OCI-LY7 (cell line): ENCODE measurements around the gene DIP2C. TPM values are rescaled to one million over a fixed set of nuclear protein-coding genes. Genes with fewer than 3 reads are reported as not detected.
A peak's percentile ranks its signal among the peaks of the same experiment; 100 is the strongest.

ENCODE experiments used
- BruUV-seq: library from RNA; stranded (reverse); fragments of 400-500 nt; replicated peaks from 2 replicates; lab custom pipeline; 2021; lab: Mats Ljungman, UMichigan
- CTCF ChIA-PET: fragments of 300-600 bp; sonication (Branson Sonifier 250); formaldehyde crosslinking; loops from one replicate; lab custom pipeline; 2022; ENCODE audit warnings: antibody characterized with exemption; ENCODE audit not compliant: unreplicated experiment; lab: Charles Lee
- POLR2A ChIA-PET: fragments of 300-600 bp; sonication (Branson Sonifier 250); formaldehyde crosslinking; loops from one replicate; lab custom pipeline; 2022; ENCODE audit warnings: antibody characterized with exemption; lab: Charles Lee
- DNase-seq: peaks from one replicate; pipeline ENCODE4 v3.0.0-alpha.2; 2015; ENCODE audit warnings: low spot score
- H2AFZ ChIP-seq: fragments of 200-600 bp; sonication (generic), shearing (Covaris generic); 2 replicates; pipeline ENCODE4 v1.6.1; 2014; ENCODE audit warnings: mild to moderate bottlenecking, antibody characterized with exemption, low read length, moderate library complexity
- H3K27ac ChIP-seq: fragments of 200-600 bp; sonication (generic); 2 replicates; pipeline ENCODE4 v1.5.1; 2014; ENCODE audit warnings: mixed run types, low read depth, mild to moderate bottlenecking, moderate library complexity, low read length, inconsistent platforms; ENCODE audit not compliant: poor library complexity, severe bottlenecking
- H3K36me3 ChIP-seq: fragments of 200-600 bp; sonication (generic); 2 replicates; pipeline ENCODE4 v1.6.1; 2014; ENCODE audit warnings: mild to moderate bottlenecking, antibody characterized with exemption, low read length, moderate library complexity, mixed read lengths; ENCODE audit not compliant: insufficient read depth
- H3K4me1 ChIP-seq: fragments of 200-600 bp; sonication (generic); 2 replicates; pipeline ENCODE4 v1.5.1; 2014; ENCODE audit warnings: mild to moderate bottlenecking, low read length; ENCODE audit not compliant: insufficient read depth, poor library complexity, severe bottlenecking
- H3K4me2 ChIP-seq: fragments of 200-600 bp; sonication (generic); 2 replicates; pipeline ENCODE4 v1.6.1; 2014; ENCODE audit warnings: mild to moderate bottlenecking, low read length
- H3K4me3 ChIP-seq: fragments of 200-600 bp; sonication (generic); 2 replicates; pipeline ENCODE4 v1.5.1; 2014; ENCODE audit warnings: mild to moderate bottlenecking, low read depth, low read length; ENCODE audit not compliant: poor library complexity, severe bottlenecking
- H3K79me2 ChIP-seq: fragments of 200-600 bp; sonication (generic); 2 replicates; pipeline ENCODE4 v1.6.1; 2016; ENCODE audit warnings: low read depth, mild to moderate bottlenecking, low read length, moderate library complexity, mixed read lengths; ENCODE audit not compliant: insufficient read depth
- H3K9me2 ChIP-seq: fragments of 200-600 bp; sonication (generic); 2 replicates; pipeline ENCODE4 v1.6.1; 2016; ENCODE audit warnings: mild to moderate bottlenecking, low read length, mixed read lengths; ENCODE audit not compliant: insufficient read depth
- H3K9me3 ChIP-seq: fragments of 200-600 bp; sonication (generic); 2 replicates; pipeline ENCODE4 v1.6.1; 2014; ENCODE audit warnings: mild to moderate bottlenecking, mixed run types, low read length, mixed read lengths
- H4K20me1 ChIP-seq: fragments of 200-600 bp; sonication (generic); 2 replicates; pipeline ENCODE4 v1.6.1; 2014; ENCODE audit warnings: mild to moderate bottlenecking, antibody characterized with exemption, low read length, moderate library complexity, mixed read lengths; ENCODE audit not compliant: insufficient read depth
- EZH2phosphoT487 ChIP-seq: fragments of 200-600 bp; sonication (generic); IDR thresholded peaks from 2 replicates; pipeline ENCODE4 v1.6.1; 2018; ENCODE audit warnings: low read depth, borderline replicate concordance, mild to moderate bottlenecking, mixed run types, antibody characterized with exemption, low read length, moderate library complexity, mixed read lengths
- intact Hi-C: fragments of 100-400 bp; cut with micrococcal nuclease; formaldehyde crosslinking; loops from one replicate; pipeline ENCODE4 v1.10.0; 2022; ENCODE audit not compliant: unreplicated experiment
- total RNA-seq, 2 experiments: library from RNA; depleted of rRNA in 1 of 2; stranded (reverse); fragments of >200 nt in 1 of 2; shearing (Covaris generic) in 1 of 2; gene quantifications; 2 replicates each; pipeline ENCODE4 v1.2.3, GENCODE V29; 2014 to 2022
- TF ChIP-seq, protein P1 (sequence below): fragments of 200-600 bp; sonication (generic); conservative IDR thresholded peaks from 2 replicates; pipeline ENCODE4 v1.5.1; 2014; ENCODE audit warnings: mild to moderate bottlenecking, antibody characterized with exemption, low read length, moderate library complexity, mixed read lengths

The DIP2C gene
- total RNA-seq, 2 experiments from 2014 or later, result 10.9 to 29.5 TPM

DNA sequence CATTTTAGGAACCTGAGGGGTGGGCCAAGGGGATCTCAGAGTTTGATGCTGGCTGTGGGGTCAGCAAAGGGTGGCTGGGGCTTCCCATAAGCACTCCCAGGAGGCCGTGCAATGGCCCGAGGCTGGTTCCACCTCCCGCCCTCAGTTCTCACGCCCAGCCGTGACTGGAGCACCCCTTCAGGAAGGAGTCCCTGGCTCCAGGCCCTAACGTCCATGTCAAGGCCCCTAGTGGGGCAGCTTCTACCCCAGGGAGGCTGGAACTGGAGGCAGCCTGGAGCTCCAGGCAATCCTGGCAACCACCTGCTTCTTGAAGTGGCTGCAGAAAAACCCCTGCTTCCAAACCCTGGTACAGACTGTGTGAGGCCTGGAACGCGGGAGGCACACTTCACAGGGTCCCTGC lies 165.5 kb downstream of the DIP2C start:
- no peaks in the 10 kb centered on the region for H4K20me1 ChIP-seq
- peak overlapping the region; percentile 27; the same call in 1 of the 2 replicates for H2AFZ ChIP-seq
- TF ChIP-seq, protein P1, sequence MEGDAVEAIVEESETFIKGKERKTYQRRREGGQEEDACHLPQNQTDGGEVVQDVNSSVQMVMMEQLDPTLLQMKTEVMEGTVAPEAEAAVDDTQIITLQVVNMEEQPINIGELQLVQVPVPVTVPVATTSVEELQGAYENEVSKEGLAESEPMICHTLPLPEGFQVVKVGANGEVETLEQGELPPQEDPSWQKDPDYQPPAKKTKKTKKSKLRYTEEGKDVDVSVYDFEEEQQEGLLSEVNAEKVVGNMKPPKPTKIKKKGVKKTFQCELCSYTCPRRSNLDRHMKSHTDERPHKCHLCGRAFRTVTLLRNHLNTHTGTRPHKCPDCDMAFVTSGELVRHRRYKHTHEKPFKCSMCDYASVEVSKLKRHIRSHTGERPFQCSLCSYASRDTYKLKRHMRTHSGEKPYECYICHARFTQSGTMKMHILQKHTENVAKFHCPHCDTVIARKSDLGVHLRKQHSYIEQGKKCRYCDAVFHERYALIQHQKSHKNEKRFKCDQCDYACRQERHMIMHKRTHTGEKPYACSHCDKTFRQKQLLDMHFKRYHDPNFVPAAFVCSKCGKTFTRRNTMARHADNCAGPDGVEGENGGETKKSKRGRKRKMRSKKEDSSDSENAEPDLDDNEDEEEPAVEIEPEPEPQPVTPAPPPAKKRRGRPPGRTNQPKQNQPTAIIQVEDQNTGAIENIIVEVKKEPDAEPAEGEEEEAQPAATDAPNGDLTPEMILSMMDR, result no peak
- TF ChIP-seq EZH2phosphoT487, result no peak
- no peaks in the 10 kb centered on the region for H3K36me3 ChIP-seq
- POLR2A ChIA-PET, result interaction anchor here (6.7 kb wide), 1 partner anchor 11 kb away, joined by 136 read pairs; no protein-coding TSS in a partner anchor
- no TSS peak for BruUV-seq
- no peak for DNase-seq
- no peak overlapping the region for H3K27ac ChIP-seq
- CTCF ChIA-PET, result no interaction called here
- no peaks in the 10 kb centered on the region for H3K9me3 ChIP-seq
- H3K79me2 ChIP-seq, result no peaks in the 10 kb centered on the region
- H3K4me2 ChIP-seq, result peak overlapping the region; percentile 63
- no peaks in the 10 kb centered on the region for H3K9me2 ChIP-seq
- H3K4me3 ChIP-seq, result no peak overlapping the region
- H3K4me1 ChIP-seq, result peaks cover 88% of the 10 kb centered on the region
- intact Hi-C loops, result no loop called here

DNA sequence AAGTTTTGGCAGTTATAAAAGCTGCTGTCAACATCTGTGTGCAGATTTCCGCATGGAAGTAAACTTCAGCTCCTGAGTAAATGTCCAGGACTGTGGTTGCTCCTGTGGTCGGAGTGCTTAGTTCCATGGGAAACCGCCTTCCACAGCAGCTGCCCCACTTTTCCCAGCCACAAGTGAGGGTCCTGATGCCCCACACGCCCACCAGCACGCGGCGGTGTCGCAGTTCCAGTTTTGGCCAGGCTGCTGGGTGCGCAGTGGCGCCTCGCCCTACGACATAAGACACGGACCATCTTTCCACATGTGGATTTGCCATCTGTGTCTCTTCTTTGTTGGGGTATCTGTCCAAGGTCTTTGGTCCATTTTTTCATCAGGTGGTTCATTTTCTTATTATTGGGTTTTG lies 167.1 kb downstream of the DIP2C start:
- no peak for DNase-seq
- H3K4me1 ChIP-seq, result peaks cover 100% of the 10 kb centered on the region
- H3K4me2 ChIP-seq, result peak overlapping the region; percentile 67
- no peaks in the 10 kb centered on the region for H3K79me2 ChIP-seq
- BruUV-seq, result no TSS peak
- H3K4me3 ChIP-seq, result peak overlapping the region; percentile 41
- peak overlapping the region; percentile 88 for H3K27ac ChIP-seq
- H3K36me3 ChIP-seq, result no peaks in the 10 kb centered on the region
- H3K9me2 ChIP-seq, result no peaks in the 10 kb centered on the region
- H4K20me1 ChIP-seq, result no peaks in the 10 kb centered on the region
- H2AFZ ChIP-seq, result no peak overlapping the region
- CTCF ChIA-PET, result interaction anchor here (0.7 to 1.0 kb wide), 2 partner anchors 10 to 106 kb away, joined by 3 to 4 read pairs; no protein-coding TSS in a partner anchor
- no peaks in the 10 kb centered on the region for H3K9me3 ChIP-seq
- intact Hi-C loops, result no loop called here
- TF ChIP-seq, protein P1, result no peak
- no peak for TF ChIP-seq EZH2phosphoT487
- POLR2A ChIA-PET, result interaction anchor here (0.6 to 2.9 kb wide), 3 partner anchors 10 to 156 kb away, joined by 3 to 28 read pairs (median 4); no protein-coding TSS in a partner anchor
